A549 (cell line): Measurements from ENCODE around the gene GPX3. TPM values are rescaled to one million over a fixed set of nuclear protein-coding genes. Genes with fewer than 3 reads are reported as not detected.

ENCODE experiments used
- ATAC-seq, 2 experiments: fragments of 200-7000 bp in 1 of 2; fragments of >200 bp in 1 of 2; cut with Nextera tagmentation in 1 of 2; cut with Tn5 transposase in 1 of 2; 3 replicates each; pipeline versions ENCODE4 v1.8.0 to v1.9.1; 2018 to 2020; ENCODE audit warnings: mild to moderate bottlenecking in 1 of 2, moderate library complexity in 1 of 2
- CTCF ChIA-PET: fragments of 300-600 bp; sonication (Branson Sonifier 250); formaldehyde crosslinking; extraction: SDS; loops from one replicate; lab custom pipeline; 2021; ENCODE audit warnings: antibody characterized with exemption, inconsistent platforms; lab: Yijun Ruan, JAX
- POLR2A ChIA-PET: fragments of 350-600 bp; formaldehyde crosslinking; extraction: SDS; loops from one replicate; lab custom pipeline; 2021; ENCODE audit warnings: antibody characterized with exemption, inconsistent platforms; lab: Yijun Ruan, JAX
- DNase-seq, 2 experiments: peaks; one replicate each; pipeline versions ENCODE4 v3.0.0 to v3.0.0-alpha.2; 2011 to 2016; ENCODE audit warnings: low read depth in 1 of 2, low spot score in 1 of 2
- FAIRE-seq: peaks from 2 replicates; lab custom pipeline; 2011; peaks lifted over from hg19 to GRCh38; lab: Jason Lieb, UNC
- H3K27ac ChIP-seq, 2 experiments: fragments of >200 bp; sonication (Bioruptor Twin); formaldehyde crosslinking; 3 replicates each; pipeline ENCODE4 v1.5.1; 2016 to 2017
- H3K4me1 ChIP-seq: fragments of >200 bp; sonication (Bioruptor Twin); formaldehyde crosslinking; 3 replicates; pipeline ENCODE4 v1.6.1; 2016
- H3K4me2 ChIP-seq: fragments of >200 bp; sonication (Bioruptor Twin); formaldehyde crosslinking; 3 replicates; pipeline ENCODE4 v1.6.1; 2016
- H3K4me3 ChIP-seq: fragments of >200 bp; sonication (Bioruptor Twin); formaldehyde crosslinking; 3 replicates; pipeline ENCODE4 v1.5.1; 2016
- H3K9me3 ChIP-seq: fragments of >200 bp; sonication (Bioruptor Twin); formaldehyde crosslinking; 3 replicates; pipeline ENCODE4 v1.6.1; 2016
- BHLHE40 ChIP-seq: IDR thresholded peaks from 2 replicates; pipeline ENCODE4 v1.6.1; 2012; ENCODE audit warnings: low read depth, low read length, inconsistent platforms
- CBX2 ChIP-seq: fragments of 200-600 bp; sonication (generic); IDR thresholded peaks from 2 replicates; pipeline ENCODE4 v1.6.1; 2016; ENCODE audit warnings: low read depth, mild to moderate bottlenecking, borderline replicate concordance
- CBX8 ChIP-seq: fragments of 200-600 bp; sonication (generic); IDR thresholded peaks from 2 replicates; pipeline ENCODE4 v1.6.1; 2016
- CEBPB ChIP-seq, 2 experiments: fragments of >200 bp in 1 of 2; sonication (Bioruptor Twin) in 1 of 2; formaldehyde crosslinking in 1 of 2; IDR thresholded peaks; 2 replicates each; pipeline ENCODE4 v1.6.1; 2012 to 2016
- CHD2 ChIP-seq: fragments of 150-350 bp; IDR thresholded peaks from 2 replicates; pipeline ENCODE4 v1.6.1; 2014; ENCODE audit warnings: low read length; ENCODE audit not compliant: partially characterized antibody
- ESRRA ChIP-seq: fragments of 150-350 bp; IDR thresholded peaks from 2 replicates; pipeline ENCODE4 v1.6.1; 2014; ENCODE audit warnings: mild to moderate bottlenecking, low read length, borderline replicate concordance
- FOSB ChIP-seq: fragments of 250-450 bp; sonication (Bioruptor Pico); IDR thresholded peaks from 2 replicates; pipeline ENCODE4 v1.5.0; 2020; ENCODE audit warnings: mild to moderate bottlenecking, moderate library complexity
- FOXS1 ChIP-seq: fragments of 250-450 bp; sonication (Bioruptor Pico); IDR thresholded peaks from 2 replicates; pipeline ENCODE4 v1.5.0; 2020; ENCODE audit warnings: mild to moderate bottlenecking, moderate library complexity
- GATA3 ChIP-seq: IDR thresholded peaks from 2 replicates; pipeline ENCODE4 v1.6.1; 2012; ENCODE audit warnings: borderline replicate concordance
- HDAC2 ChIP-seq: fragments of 200-600 bp; sonication (generic); IDR thresholded peaks from 2 replicates; pipeline ENCODE4 v1.6.1; 2016
- HOXB13 ChIP-seq: fragments of 250-450 bp; sonication (Bioruptor Pico); IDR thresholded peaks from 2 replicates; pipeline ENCODE4 v1.5.0; 2020; ENCODE audit warnings: low read depth, mild to moderate bottlenecking, moderate library complexity
- JUN ChIP-seq, 2 experiments: fragments of >200 bp; sonication (Bioruptor Twin); formaldehyde crosslinking; IDR thresholded peaks; 2 replicates in 1 of 2; 3 replicates in 1 of 2; pipeline ENCODE4 v1.6.1; 2016 to 2017
- MAFK ChIP-seq: fragments of 450-650 bp; IDR thresholded peaks from 2 replicates; pipeline ENCODE4 v1.6.1; 2014; ENCODE audit not compliant: partially characterized antibody
- PHF8 ChIP-seq: fragments of 200-600 bp; sonication (generic); IDR thresholded peaks from 2 replicates; pipeline ENCODE4 v1.6.1; 2016; ENCODE audit warnings: low read depth, mild to moderate bottlenecking, antibody characterized with exemption, moderate library complexity, borderline replicate concordance
- POLR2AphosphoS2 ChIP-seq: conservative IDR thresholded peaks from 2 replicates; pipeline ENCODE4 v1.6.1; 2012; ENCODE audit warnings: low read length, improper control_type of control experiment, inconsistent platforms
- RFX5 ChIP-seq: fragments of 450-650 bp; IDR thresholded peaks from 2 replicates; pipeline ENCODE4 v1.7.1; 2014; ENCODE audit warnings: antibody characterized with exemption, mild to moderate bottlenecking, moderate library complexity
- SMC3 ChIP-seq: fragments of >200 bp; sonication (Bioruptor Twin); formaldehyde crosslinking; IDR thresholded peaks from 3 replicates; pipeline ENCODE4 v1.6.1; 2018; ENCODE audit warnings: inconsistent platforms
- SREBF2 ChIP-seq: fragments of 450-650 bp; IDR thresholded peaks from 2 replicates; pipeline ENCODE4 v1.6.1; 2014; ENCODE audit warnings: mild to moderate bottlenecking, moderate library complexity
- ZC3H11A ChIP-seq: fragments of 450-650 bp; IDR thresholded peaks from 2 replicates; pipeline ENCODE4 v1.6.1; 2014; ENCODE audit warnings: antibody characterized with exemption, mild to moderate bottlenecking
- WGBS: methylation state at CpG from one replicate; pipeline ENCODE4 v1.1.6; 2017; ENCODE audit errors: missing lambda C conversion rate; 5-methylcytosine and 5-hydroxymethylcytosine counted together
- polyA plus RNA-seq, 4 experiments: library from polyadenylated mRNA; depleted of rRNA in 3 of 4; stranded (reverse); fragments of >200 nt; fragmentation: RNase III in 1 of 4; extraction: RNeasy Plus Mini Kit Qiagen cat#74134 plus additional on column Dnase treatment in 1 of 4; gene quantifications; 2 replicates in 3 of 4; 3 replicates in 1 of 4; pipeline ENCODE4 v1.2.3, GENCODE V29; 2011 to 2017
- TF ChIP-seq, protein P1 (sequence below): fragments of >200 bp; sonication (Bioruptor Twin); formaldehyde crosslinking; IDR thresholded peaks from 3 replicates; pipeline ENCODE4 v1.6.1; 2016
- TF ChIP-seq, protein P2 (sequence below): IDR thresholded peaks from 2 replicates; pipeline ENCODE4 v1.6.1; 2012
- TF ChIP-seq, protein P3 (sequence below): IDR thresholded peaks from 2 replicates; pipeline ENCODE4 v1.6.1; 2012
- TF ChIP-seq, protein P4 (sequence below): fragments of 450-650 bp; IDR thresholded peaks from 2 replicates; pipeline ENCODE4 v1.6.1; 2014; ENCODE audit warnings: antibody characterized with exemption

Gene GPX3
- polyA plus RNA-seq, 2 of the 4 experiments (the other 2 are of a cell fraction), result 16.2 to 26.4 TPM

DNA sequence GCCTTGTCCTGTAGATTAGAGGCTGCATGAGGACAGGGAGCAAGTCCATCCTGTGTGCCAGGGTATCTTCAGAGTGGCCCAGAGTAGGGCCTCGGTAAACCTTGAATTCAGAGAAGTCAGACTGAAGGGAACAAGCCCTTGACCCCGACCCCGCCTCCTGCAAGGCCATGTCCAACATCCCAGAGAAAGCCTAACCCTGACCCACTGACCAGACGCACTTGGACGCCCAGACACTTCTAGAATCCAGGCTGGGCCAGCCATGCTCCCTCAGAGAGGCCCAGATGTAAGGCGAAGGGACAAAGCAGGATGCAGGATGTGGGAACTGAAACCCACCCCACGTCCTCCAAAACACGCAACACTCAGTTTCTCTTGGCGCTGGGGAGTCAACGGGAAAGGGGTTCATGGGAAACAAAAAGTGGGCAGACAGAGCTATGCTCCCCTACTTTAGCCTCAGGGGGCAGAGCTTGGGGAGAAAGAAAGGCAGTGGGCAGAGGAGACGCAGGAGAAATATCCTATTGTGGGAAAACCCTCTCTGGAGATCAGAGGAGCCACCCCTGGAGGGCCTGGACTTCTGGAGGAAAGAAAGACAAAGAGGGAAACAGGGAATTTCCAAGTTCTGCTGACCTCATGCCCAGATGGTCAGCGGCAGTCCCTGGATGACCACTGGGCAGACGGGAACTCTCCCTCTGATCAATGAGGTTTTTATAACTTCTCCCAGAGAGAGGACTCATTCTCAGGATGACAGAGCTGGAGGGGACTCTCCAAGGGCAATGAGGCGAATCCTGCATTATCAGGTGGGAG, 47.4 kb downstream of the GPX3 start:
- FAIRE-seq (no peak), ATAC-seq (no peak)
- WGBS, result 95% methylated on average over 14 of the region's 14 CpGs
- Histone ChIP-seq H3K9me3 (no peaks in the 10 kb centered on the region), H3K4me2 (no peak overlapping the region), H3K27ac (peak overlapping the region in 1 of 2 experiments; percentile 45; a peak in 2 of 6 replicates), H3K4me3 (no peak overlapping the region)
- CTCF ChIA-PET, result interaction anchor here (1.4 to 13.2 kb wide), 3 partner anchors 11 to 47 kb away, joined by 5 to 153 read pairs (median 40); no protein-coding TSS in a partner anchor
- TF ChIP-seq CBX8 (no peak), CEBPB (IDR thresholded peaks at IDR 0.05) (no peak), BHLHE40 (no peak), ZC3H11A (no peak), MAFK (no peak), FOXS1 (CRISPR knock-in tag) (no peak), GATA3 (no peak), ESRRA (no peak), CBX2 (no peak), RFX5 (no peak), CHD2 (no peak), HDAC2 (no peak), HOXB13 (CRISPR knock-in tag) (no peak)
- TF ChIP-seq, protein P1, sequence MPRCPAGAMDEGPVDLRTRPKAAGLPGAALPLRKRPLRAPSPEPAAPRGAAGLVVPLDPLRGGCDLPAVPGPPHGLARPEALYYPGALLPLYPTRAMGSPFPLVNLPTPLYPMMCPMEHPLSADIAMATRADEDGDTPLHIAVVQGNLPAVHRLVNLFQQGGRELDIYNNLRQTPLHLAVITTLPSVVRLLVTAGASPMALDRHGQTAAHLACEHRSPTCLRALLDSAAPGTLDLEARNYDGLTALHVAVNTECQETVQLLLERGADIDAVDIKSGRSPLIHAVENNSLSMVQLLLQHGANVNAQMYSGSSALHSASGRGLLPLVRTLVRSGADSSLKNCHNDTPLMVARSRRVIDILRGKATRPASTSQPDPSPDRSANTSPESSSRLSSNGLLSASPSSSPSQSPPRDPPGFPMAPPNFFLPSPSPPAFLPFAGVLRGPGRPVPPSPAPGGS, result no peak
- TF ChIP-seq, all 56 proteins: peak for 0
- peaks cover 64% of the 10 kb centered on the region for H3K4me1 ChIP-seq
- no peak for DNase-seq
- POLR2A ChIA-PET, result no interaction called here

DNA sequence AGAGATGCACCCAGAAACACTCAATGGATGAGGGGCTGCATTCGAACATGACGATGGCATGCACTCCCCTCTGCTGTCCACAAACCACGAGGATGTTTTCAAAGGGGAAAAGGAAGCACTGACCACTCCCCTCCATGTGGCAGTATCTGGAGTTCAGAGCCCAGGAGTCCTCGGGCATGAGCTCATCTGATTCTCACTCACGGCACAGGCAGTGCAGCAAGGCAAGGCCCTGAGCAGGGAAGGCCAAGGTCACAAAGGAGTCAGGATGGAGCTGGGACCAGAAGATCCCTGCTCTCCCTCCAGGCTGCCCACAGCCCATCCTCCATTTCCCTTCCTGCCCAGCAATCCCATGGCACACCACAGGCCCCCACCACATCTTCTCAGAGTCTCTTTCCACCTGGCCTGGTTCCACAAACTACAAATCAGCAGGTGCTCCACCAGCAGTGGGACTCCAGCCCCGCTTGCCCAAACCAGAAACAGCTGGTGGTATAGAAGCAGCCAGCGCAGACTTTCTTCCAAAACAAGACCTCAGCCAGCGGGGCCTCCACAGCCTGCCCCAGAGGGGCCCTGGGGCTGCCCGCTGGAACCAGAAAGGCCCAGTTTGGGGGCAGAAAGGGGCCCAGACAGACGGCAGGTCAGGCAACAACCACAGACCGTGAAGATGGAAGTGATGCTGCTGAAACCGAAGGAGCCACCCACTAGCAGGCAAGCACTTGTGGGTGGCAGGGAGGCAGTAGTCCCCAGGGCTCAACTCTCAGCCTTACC, 48.2 kb downstream of the GPX3 start:
- Histone ChIP-seq H3K4me3 (no peak overlapping the region), H3K4me2 (no peak overlapping the region), H3K9me3 (no peaks in the 10 kb centered on the region), H3K4me1 (peaks cover 60% of the 10 kb centered on the region), H3K27ac (peak overlapping the region; percentile 19 to 45; a peak in 3 of 6 replicates)
- ChIA-PET CTCF (interaction anchor here (1.5 to 13.2 kb wide), 3 partner anchors 13 to 47 kb away, joined by 7 to 153 read pairs (median 40); no protein-coding TSS in a partner anchor), POLR2A (no interaction called here)
- 90% methylated on average over 12 of the region's 12 CpGs for WGBS
- no peak for ATAC-seq
- TF ChIP-seq SREBF2 (no peak), CHD2 (no peak), FOSB (no peak), POLR2AphosphoS2 (no peak), RFX5 (no peak), BHLHE40 (no peak), FOXS1 (CRISPR knock-in tag) (no peak)
- TF ChIP-seq, protein P2, sequence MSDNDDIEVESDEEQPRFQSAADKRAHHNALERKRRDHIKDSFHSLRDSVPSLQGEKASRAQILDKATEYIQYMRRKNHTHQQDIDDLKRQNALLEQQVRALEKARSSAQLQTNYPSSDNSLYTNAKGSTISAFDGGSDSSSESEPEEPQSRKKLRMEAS, result no peak
- TF ChIP-seq, protein P3, sequence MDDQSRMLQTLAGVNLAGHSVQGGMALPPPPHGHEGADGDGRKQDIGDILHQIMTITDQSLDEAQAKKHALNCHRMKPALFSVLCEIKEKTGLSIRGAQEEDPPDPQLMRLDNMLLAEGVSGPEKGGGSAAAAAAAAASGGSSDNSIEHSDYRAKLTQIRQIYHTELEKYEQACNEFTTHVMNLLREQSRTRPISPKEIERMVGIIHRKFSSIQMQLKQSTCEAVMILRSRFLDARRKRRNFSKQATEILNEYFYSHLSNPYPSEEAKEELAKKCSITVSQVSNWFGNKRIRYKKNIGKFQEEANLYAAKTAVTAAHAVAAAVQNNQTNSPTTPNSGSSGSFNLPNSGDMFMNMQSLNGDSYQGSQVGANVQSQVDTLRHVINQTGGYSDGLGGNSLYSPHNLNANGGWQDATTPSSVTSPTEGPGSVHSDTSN, result no peak
- no peak for DNase-seq
- no peak for FAIRE-seq

DNA sequence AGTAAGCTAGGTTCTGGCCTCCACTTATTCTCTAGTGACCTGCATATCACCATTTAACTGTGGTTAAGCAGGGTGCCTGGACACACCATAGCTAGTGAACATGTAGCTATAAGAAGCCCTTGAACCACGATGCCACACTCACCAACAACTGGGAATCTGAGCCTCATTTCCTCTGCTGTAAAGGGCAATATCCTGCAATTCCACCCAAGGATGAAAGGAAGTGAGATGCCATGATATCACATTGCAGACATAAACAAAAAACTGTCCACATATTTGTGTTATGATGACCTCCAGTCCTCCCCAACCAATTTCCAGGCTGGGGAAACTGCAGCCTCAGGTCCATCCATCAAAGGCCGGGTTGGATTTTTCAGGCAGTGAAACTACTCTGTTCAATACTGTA, 50.1 kb downstream of the GPX3 start:
- ATAC-seq (no peak), DNase-seq (no peak), FAIRE-seq (no peak)
- 83% methylated on average over 2 of the region's 2 CpGs for WGBS
- Histone ChIP-seq H3K4me1 (peaks cover 53% of the 10 kb centered on the region), H3K9me3 (no peaks in the 10 kb centered on the region), H3K4me2 (no peak overlapping the region), H3K27ac (peak overlapping the region in 1 of 2 experiments; percentile 83; a peak in 1 of 6 replicates), H3K4me3 (no peak overlapping the region)
- CTCF ChIA-PET, result interaction anchor here (1.1 to 13.2 kb wide), 7 partner anchors 10 to 94 kb away, joined by 3 to 153 read pairs (median 5); no protein-coding TSS in a partner anchor
- no peak for TF ChIP-seq SREBF2
- TF ChIP-seq BHLHE40, result no peak
- no peak for TF ChIP-seq PHF8
- TF ChIP-seq CEBPB (IDR thresholded peaks at IDR 0.05), result no peak
- TF ChIP-seq GATA3, result no peak
- no peak for TF ChIP-seq SMC3
- no peak for TF ChIP-seq FOXS1 (CRISPR knock-in tag)
- no peak for TF ChIP-seq JUN (IDR thresholded peaks at IDR 0.05)
- TF ChIP-seq, protein P4, sequence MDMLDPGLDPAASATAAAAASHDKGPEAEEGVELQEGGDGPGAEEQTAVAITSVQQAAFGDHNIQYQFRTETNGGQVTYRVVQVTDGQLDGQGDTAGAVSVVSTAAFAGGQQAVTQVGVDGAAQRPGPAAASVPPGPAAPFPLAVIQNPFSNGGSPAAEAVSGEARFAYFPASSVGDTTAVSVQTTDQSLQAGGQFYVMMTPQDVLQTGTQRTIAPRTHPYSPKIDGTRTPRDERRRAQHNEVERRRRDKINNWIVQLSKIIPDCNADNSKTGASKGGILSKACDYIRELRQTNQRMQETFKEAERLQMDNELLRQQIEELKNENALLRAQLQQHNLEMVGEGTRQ, result no peak
- TF ChIP-seq FOSB, result no peak
- POLR2A ChIA-PET, result no interaction called here
